Measurements from ENCODE around the gene RIOX2.

RIOX2 gene

DNA sequence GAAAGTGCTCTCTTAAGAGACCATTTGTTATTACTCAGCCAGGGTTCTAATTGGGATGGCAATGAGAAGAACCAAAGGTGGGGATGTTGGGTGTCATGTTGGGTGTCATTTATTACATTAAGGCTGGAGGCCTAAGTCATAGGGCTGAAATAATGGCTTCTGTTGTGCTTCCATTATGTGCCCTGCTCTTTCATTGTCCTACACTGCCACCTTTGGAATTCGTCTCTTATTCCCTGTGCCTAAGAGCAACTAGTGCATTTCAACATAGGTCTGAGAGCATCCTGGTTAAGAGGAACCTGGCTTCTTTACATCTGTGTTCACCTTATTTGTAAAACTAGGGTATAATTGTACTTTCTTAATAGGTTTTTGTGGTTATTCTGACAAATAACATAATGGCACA is 32.2 kb downstream of the RIOX2 start:
- DNase-seq (ENCODE audit: low read depth) = no peak
- no peak overlapping the region for H3K4me3 ChIP-seq (ENCODE audit: low read length)
- TF ChIP-seq, protein P1, sequence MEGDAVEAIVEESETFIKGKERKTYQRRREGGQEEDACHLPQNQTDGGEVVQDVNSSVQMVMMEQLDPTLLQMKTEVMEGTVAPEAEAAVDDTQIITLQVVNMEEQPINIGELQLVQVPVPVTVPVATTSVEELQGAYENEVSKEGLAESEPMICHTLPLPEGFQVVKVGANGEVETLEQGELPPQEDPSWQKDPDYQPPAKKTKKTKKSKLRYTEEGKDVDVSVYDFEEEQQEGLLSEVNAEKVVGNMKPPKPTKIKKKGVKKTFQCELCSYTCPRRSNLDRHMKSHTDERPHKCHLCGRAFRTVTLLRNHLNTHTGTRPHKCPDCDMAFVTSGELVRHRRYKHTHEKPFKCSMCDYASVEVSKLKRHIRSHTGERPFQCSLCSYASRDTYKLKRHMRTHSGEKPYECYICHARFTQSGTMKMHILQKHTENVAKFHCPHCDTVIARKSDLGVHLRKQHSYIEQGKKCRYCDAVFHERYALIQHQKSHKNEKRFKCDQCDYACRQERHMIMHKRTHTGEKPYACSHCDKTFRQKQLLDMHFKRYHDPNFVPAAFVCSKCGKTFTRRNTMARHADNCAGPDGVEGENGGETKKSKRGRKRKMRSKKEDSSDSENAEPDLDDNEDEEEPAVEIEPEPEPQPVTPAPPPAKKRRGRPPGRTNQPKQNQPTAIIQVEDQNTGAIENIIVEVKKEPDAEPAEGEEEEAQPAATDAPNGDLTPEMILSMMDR (conservative IDR thresholded peaks at IDR 0.05; ENCODE audit: low read length) = 0 out of 2 replicates have a peak, but pooled peaks have one; percentile 10

GRCh38 chr3:97939401-97939800 is 32.8 kb downstream of the RIOX2 start:
- TF ChIP-seq, protein P1 (conservative IDR thresholded peaks at IDR 0.05; ENCODE audit: low read length) = no peak

DNA sequence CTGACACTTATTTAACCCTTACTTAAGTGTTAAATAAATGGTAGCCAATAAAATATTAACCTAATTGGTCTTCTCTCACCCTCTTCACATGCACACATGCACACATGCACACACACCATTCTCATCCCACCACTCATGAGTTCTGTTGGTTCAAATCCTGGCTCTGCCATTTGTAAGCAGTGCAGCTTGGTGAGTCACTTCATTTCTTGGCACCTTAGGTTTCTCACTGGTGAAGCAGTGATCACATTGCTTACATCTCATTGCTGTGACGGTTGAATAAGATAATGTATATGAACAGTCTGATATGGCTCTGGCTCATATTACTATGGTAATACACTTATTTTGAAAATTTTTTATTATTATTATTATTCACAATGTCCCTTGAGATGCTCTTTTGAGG is 33.8 kb downstream of the RIOX2 start:
- TF ChIP-seq, protein P1 (conservative IDR thresholded peaks at IDR 0.05; ENCODE audit: low read length) = no peak
- H3K4me3 ChIP-seq (ENCODE audit: low read length) = no peak overlapping the region
- no peak for DNase-seq (ENCODE audit: low read depth)

More at GRCh38 chr3:97939401-97939800, 32.8 kb downstream of the RIOX2 start:
- no peak overlapping the region for H3K4me3 ChIP-seq (ENCODE audit: low read length)
- no peak for DNase-seq (ENCODE audit: low read depth)

DNA sequence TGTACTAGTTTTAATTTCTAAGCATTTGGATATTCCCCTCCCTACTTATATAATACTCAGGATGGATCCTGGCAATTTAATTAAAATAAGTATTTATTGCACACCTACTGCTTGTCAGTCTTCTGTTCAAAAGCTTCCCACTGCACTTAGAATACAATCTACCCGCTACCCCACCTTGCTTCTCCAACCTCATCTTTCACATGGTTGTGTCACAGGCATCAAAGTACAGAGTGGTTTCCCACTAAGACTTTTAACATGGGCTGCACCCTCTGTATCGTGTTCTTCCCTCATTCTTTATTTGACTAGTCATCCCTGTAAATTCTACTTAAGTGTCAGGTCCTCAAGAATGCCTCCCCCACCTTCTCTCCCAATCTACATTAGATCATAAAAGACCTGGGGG is 35.0 kb downstream of the RIOX2 start:
- H3K4me3 ChIP-seq (ENCODE audit: low read length) = no peak overlapping the region
- DNase-seq (ENCODE audit: low read depth) = no peak
- TF ChIP-seq, protein P1 (conservative IDR thresholded peaks at IDR 0.05; ENCODE audit: low read length) = no peak

DNA sequence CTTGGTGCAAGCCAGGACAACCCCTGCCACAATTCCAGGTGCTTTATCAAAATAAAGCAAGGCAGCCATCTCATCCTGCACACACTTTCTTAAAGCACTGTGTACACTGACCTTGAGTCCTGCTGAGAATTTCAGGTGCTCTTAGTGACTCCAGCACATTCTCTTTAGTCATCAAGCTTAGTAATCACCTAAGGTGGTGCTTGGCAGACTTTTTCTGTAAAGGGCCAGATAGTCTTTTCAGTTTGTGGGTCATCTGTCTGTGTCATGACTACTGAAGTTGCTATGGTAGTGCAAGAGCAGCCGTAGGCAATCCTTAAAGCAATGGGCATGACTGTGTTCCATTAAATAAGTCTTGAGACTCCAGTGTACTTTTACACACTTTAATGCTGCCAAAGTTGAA is 36.4 kb downstream of the RIOX2 start:
- TF ChIP-seq, protein P1 (conservative IDR thresholded peaks at IDR 0.05; ENCODE audit: low read length) = no peak
- no peak overlapping the region for H3K4me3 ChIP-seq (ENCODE audit: low read length)
- no peak for DNase-seq (ENCODE audit: low read depth)

DNA sequence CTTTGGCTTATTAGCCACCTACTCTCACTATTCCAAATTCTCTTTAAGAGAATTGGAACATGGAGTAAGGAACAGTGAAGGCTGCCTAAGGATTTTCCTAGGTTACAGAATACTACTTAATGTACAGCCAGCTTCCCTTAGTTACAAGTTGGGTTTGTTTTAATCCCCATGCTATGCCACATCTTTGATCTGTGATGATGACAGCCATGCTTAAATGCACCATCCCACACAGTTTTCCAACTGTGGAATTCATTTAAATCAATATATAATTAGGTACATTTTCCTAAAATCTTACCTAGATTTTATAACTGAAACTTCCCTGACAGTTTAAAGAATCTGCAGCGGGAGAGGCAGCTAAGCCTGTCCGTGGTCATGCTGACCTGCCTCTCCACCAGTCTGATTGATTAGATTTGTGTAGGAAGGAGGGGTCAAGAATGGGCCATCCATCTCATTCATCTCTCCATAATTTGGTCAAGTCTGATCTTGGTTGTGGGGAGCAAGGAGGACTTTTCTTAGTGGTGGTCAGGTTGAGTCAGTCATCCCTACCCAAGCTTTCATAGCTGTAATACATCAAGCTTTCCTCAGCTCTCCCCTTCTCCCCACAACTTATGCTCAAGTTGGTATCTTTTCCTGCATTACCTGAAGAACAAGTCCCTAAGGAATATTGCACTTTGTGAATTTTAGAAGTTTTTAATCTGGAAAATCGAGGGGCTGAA is 37.1 kb downstream of the RIOX2 start:
- H3K4me3 ChIP-seq (ENCODE audit: low read length) = no peak overlapping the region
- TF ChIP-seq, protein P1 (conservative IDR thresholded peaks at IDR 0.05; ENCODE audit: low read length) = no peak
- DNase-seq (ENCODE audit: low read depth) = no peak

- no peak overlapping the region for H3K4me3 ChIP-seq (ENCODE audit: low read length)
- DNase-seq (ENCODE audit: low read depth) = no peak
- TF ChIP-seq, protein P1 (conservative IDR thresholded peaks at IDR 0.05; ENCODE audit: low read length) = no peak
Measured at GRCh38 chr3:97932387-97932801, 39.8 kb downstream of the RIOX2 start.

All from AG10803 (cell line).